ENCODE data around the gene HDAC11. TPM values are rescaled to one million over a fixed set of nuclear protein-coding genes. Genes with fewer than 3 reads are reported as not detected.
"Not testable (repeated sequence)": the region's sequence is repeated elsewhere in the genome, so short reads cannot be mapped to it uniquely, and the experiment has no call there.

Gene HDAC11
- total RNA-seq, 4 donors from 2014 or later: 15.8 to 41.0 (median 32.2) TPM

DNA sequence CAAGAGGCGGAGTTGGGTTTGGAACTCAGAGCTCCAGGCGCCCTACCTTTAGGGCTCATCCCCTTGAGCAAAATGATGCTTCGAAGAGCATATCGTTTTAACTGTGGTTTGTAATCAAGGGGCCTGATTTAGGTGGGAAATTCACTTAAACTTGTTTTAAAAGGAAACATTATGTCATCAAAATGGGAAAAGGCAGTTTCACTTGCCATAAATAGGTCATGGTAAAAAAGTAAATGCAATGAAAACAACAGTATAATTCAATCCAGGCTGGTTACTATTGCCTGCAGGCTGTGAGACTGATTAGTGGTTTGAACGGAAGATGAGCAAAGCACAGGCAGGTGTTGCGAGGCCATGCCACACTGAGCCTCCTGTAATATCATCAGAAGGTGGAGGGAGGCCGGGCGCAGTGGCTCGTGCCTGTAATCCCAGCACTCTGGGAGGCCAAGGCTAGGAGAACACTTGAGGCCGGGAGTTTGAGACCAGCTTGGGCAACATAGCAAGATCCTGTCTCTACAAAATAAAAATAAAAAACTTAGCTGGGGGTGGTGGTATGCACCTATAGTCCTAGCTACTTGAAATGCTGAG is 2.1 kb downstream of the HDAC11 start:
- H3K9me3 ChIP-seq: no peaks in the 10 kb centered on the region
- intact Hi-C loops (cut with DNase I): no loop called here
- DNase-seq (ENCODE audit: extremely low spot score): no peak
- no peak overlapping the region for H3K27ac ChIP-seq (replicated peaks in 1 of 4)
- no peaks in the 10 kb centered on the region for H3K27me3 ChIP-seq
- TF ChIP-seq EP300 (IDR thresholded peaks at IDR 0.05) (no peak), POLR2AphosphoS5 (IDR thresholded peaks at IDR 0.05) (no peak), POLR2A (IDR thresholded peaks at IDR 0.05; ENCODE audit: low read depth) (no peak)
- TF ChIP-seq, protein P1, sequence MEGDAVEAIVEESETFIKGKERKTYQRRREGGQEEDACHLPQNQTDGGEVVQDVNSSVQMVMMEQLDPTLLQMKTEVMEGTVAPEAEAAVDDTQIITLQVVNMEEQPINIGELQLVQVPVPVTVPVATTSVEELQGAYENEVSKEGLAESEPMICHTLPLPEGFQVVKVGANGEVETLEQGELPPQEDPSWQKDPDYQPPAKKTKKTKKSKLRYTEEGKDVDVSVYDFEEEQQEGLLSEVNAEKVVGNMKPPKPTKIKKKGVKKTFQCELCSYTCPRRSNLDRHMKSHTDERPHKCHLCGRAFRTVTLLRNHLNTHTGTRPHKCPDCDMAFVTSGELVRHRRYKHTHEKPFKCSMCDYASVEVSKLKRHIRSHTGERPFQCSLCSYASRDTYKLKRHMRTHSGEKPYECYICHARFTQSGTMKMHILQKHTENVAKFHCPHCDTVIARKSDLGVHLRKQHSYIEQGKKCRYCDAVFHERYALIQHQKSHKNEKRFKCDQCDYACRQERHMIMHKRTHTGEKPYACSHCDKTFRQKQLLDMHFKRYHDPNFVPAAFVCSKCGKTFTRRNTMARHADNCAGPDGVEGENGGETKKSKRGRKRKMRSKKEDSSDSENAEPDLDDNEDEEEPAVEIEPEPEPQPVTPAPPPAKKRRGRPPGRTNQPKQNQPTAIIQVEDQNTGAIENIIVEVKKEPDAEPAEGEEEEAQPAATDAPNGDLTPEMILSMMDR (IDR thresholded peaks at IDR 0.05): no peak
- WGBS: 96% methylated on average over 10 of the region's 10 CpGs
- H3K4me3 ChIP-seq: no peak overlapping the region
- H3K4me1 ChIP-seq: peaks cover 35 to 62% (median 46%) of the 10 kb centered on the region in 4 donors
- H3K36me3 ChIP-seq: peaks cover 0 to 16% (median 9%) of the 10 kb centered on the region in 4 donors

DNA sequence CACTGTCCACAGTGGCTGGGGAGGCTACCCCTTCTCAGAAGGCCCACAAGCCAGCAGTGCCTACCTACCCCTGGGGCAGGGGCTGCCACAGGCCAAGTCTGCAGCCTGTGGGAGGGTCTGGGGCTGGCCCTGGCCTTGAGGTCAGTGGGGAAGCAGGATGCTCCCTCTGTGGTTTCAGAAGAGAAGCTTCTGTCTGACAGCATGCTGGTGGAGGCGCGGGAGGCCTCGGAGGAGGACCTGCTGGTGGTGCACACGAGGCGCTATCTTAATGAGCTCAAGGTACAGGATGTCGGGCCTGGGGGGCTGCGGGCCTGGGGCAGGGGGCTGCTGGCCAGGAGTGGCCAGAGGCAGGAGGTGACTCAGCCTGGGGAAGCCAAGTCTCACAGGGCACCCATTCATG is 3.2 kb downstream of the HDAC11 start:
- Histone ChIP-seq H3K36me3 (peaks cover 1 to 21% (median 16%) of the 10 kb centered on the region in 4 donors), H3K27me3 (no peaks in the 10 kb centered on the region), H3K4me1 (peaks cover 35 to 58% (median 46%) of the 10 kb centered on the region in 4 donors), H3K9me3 (no peaks in the 10 kb centered on the region), H3K27ac (replicated peaks in 1 of 4) (no peak overlapping the region), H3K4me3 (no peak overlapping the region)
- 78% methylated on average over 7 of the region's 7 CpGs for WGBS
- intact Hi-C loops (cut with DNase I): no loop called here
- TF ChIP-seq EP300 (IDR thresholded peaks at IDR 0.05): no peak
- TF ChIP-seq POLR2A (IDR thresholded peaks at IDR 0.05; ENCODE audit: low read depth): no peak
- no peak for TF ChIP-seq POLR2AphosphoS5 (IDR thresholded peaks at IDR 0.05)
- TF ChIP-seq, protein P1 (IDR thresholded peaks at IDR 0.05): no peak
- DNase-seq (ENCODE audit: extremely low spot score): no peak

DNA sequence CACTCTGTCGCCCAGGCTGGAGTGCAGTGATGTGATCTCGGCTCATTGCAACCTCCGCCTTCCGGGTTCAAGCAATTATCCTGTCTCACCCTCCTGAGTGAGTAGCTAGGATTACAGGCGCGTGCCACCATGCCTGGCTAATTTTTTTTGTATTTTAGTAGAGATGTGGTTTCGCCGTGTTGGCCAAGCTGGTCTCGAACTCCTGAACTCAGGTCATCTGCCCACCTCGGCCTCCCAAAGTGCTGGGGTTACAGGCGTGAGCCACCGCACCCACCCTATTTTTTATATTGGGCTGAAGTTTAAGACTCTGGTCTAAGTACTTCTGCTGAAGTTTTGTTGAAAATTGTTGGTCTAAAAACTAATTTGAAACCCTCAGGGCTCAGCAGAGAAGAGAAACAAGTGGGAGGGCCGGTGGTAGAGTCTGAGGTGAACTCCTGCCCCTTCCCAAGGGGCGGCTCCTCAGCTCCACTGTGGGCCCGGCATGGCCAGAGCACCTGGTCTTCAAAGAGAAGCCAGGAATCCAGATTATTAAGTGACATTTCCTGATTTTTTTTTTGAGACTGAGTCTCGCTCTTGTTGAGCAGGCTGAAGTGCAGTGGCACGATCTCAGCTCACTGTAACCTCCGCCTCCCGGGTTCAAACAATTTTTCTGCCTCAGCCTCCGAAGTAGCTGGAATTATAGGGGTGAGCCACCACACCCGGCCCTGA is 4.0 kb downstream of the HDAC11 start:
- peaks cover 28 to 50% (median 41%) of the 10 kb centered on the region in 4 donors for H3K4me1 ChIP-seq
- no peaks in the 10 kb centered on the region for H3K27me3 ChIP-seq
- no peak overlapping the region for H3K4me3 ChIP-seq
- intact Hi-C loops (cut with DNase I): no loop called here
- H3K27ac ChIP-seq (replicated peaks in 1 of 4): peak overlapping the region in 3 of 4 donors; percentile 65 to 74 (median 71)
- no peaks in the 10 kb centered on the region for H3K9me3 ChIP-seq
- H3K36me3 ChIP-seq: peaks cover 4 to 26% (median 16%) of the 10 kb centered on the region in 4 donors
- TF ChIP-seq EP300 (IDR thresholded peaks at IDR 0.05): no peak
- no peak for TF ChIP-seq POLR2AphosphoS5 (IDR thresholded peaks at IDR 0.05)
- TF ChIP-seq POLR2A (IDR thresholded peaks at IDR 0.05; ENCODE audit: low read depth): no peak
- TF ChIP-seq, protein P1 (IDR thresholded peaks at IDR 0.05): no peak
- DNase-seq (ENCODE audit: extremely low spot score): no peak
- WGBS: 93% methylated on average over 19 of the region's 21 CpGs

DNA sequence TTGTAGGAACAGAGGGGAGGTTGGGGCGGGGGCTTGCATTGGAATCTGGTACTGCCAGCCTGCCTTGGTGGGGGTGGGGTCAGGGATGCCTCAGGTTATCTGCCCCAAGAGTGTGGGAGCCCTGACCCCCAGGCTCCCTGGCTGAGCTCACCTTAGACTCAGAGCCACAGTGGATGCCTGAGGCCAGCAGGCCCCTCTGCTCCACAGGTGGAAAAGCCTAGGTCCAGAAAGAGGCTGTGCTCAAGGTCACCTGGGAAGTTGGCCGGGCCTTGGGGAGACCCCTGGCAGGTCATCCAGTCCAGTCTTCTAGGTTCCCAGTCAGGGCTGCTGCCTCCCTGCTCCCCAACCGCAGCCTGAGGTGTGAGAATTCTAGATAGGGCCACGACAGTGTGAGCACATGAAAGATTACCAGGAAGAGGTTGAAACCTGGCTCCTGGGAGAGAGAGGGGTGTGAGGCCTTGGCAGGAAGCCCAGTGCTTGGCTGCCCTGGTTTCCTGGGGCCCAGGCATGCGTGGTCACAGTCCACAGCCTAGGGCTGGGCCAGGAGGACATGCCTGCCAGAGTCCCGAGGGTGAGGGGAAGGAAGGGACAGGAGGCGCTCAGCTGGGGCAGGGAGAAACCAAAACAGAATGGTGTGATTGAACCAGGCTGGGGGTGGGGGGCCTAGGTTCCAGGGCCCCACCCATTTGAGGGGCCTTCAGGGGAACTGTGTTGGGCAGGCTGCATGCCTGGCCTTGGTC is 4.9 kb downstream of the HDAC11 start:
- no peaks in the 10 kb centered on the region for H3K27me3 ChIP-seq
- no peak overlapping the region for H3K4me3 ChIP-seq
- 34% methylated on average over 6 of the region's 7 CpGs for WGBS
- peaks cover 25 to 48% (median 38%) of the 10 kb centered on the region in 4 donors for H3K4me1 ChIP-seq
- no peak for DNase-seq (ENCODE audit: extremely low spot score)
- peaks cover 0 to 2% (median 0%) of the 10 kb centered on the region in 4 donors for H3K9me3 ChIP-seq
- peak overlapping the region; percentile 30 to 74 (median 68) for H3K27ac ChIP-seq (replicated peaks in 1 of 4)
- intact Hi-C loops (cut with DNase I): no loop called here
- H3K36me3 ChIP-seq: peaks cover 7 to 35% (median 19%) of the 10 kb centered on the region in 4 donors
- no peak for TF ChIP-seq POLR2A (IDR thresholded peaks at IDR 0.05; ENCODE audit: low read depth)
- TF ChIP-seq POLR2AphosphoS5 (IDR thresholded peaks at IDR 0.05): peak in 1 of 2 donors; percentile 45

DNA sequence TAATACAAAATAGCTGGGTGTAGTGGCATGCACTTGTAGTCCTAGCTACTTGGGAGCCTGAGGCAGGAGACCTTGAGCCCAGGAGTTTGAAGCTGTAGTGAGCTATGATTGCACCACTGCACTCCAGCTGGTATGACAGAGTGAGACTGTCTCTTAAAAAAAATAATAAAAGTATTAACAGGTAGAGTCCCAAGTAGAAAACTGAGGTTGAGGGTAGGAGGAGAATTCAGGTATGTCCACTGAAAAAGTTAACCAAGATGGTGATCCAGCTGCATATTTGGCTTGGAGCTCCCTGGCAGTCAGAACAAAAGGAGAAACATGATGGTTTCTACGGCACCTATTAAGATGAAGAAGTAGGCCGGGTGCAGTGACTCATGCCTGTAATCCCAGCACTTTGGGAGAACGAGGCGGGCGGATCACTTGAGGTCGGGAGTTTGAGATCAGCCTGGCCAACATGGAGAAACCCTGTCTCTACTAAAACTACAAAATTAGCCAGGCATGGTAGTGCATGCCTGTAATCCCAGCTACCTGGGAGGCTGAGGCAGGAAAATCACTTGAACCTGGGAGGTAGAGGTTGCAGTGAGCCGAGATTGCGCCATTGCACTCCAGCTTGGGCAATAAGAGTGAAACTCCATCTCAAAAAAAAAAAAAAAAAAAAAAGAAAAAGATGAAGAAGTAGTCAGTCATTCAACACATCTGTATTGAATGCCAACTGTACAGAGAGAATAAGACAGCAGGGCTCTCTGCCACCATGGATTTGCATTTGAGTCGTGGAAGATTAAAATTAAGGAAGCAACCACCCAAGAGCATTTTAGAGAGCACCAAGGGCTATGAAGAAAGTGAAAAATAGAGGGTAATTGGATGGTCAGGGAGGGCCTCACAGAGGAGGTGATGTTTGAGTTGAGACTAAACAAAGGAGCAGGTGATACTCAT is 5.8 kb downstream of the HDAC11 start:
- H3K36me3 ChIP-seq: peaks cover 8 to 37% (median 21%) of the 10 kb centered on the region in 4 donors
- intact Hi-C loops (cut with DNase I); H3K9me3 ChIP-seq; H3K4me3 ChIP-seq; H3K27me3 ChIP-seq; DNase-seq (ENCODE audit: extremely low spot score): not testable (repeated sequence)
- peaks cover 21 to 43% (median 33%) of the 10 kb centered on the region in 4 donors for H3K4me1 ChIP-seq
- peak overlapping the region; percentile 30 to 74 (median 68) for H3K27ac ChIP-seq (replicated peaks in 1 of 4)
- WGBS: 73% methylated on average over 9 of the region's 9 CpGs
